ENCODE data around the gene RB1. TPM values are rescaled to one million over a fixed set of nuclear protein-coding genes. Genes with fewer than 3 reads are reported as not detected.

The RB1 gene
- total RNA-seq, 1 donor from 2014 or later, result 36.2 TPM

- Mint-ChIP-seq H3K9me3 (ENCODE audit: unreplicated experiment) (no peaks in the 10 kb centered on the region), H3K4me3 (ENCODE audit: unreplicated experiment) (no peak overlapping the region), H3K4me1 (ENCODE audit: unreplicated experiment) (peaks cover 3% of the 10 kb centered on the region), H3K36me3 (ENCODE audit: low read depth, unreplicated experiment) (peaks cover 4% of the 10 kb centered on the region), H3K27me3 (ENCODE audit: unreplicated experiment) (peaks cover 3% of the 10 kb centered on the region), H3K27ac (ENCODE audit: unreplicated experiment) (no peak overlapping the region)
- no peak for DNase-seq (ENCODE audit: low spot score)
- TF ChIP-seq CTCF (IDR thresholded peaks at IDR 0.05; ENCODE audit: unreplicated experiment), result no peak
These were observed 172.7 kb downstream of the RB1 start for GRCh38 chr13:48476215-48476614.

- H3K4me1 Mint-ChIP-seq (ENCODE audit: unreplicated experiment), result peaks cover 3% of the 10 kb centered on the region
- TF ChIP-seq CTCF (IDR thresholded peaks at IDR 0.05; ENCODE audit: unreplicated experiment), result no peak
- H3K9me3 Mint-ChIP-seq (ENCODE audit: unreplicated experiment), result no peaks in the 10 kb centered on the region
- peaks cover 2% of the 10 kb centered on the region for H3K27me3 Mint-ChIP-seq (ENCODE audit: unreplicated experiment)
- H3K4me3 Mint-ChIP-seq (ENCODE audit: unreplicated experiment), result no peak overlapping the region
- no peak overlapping the region for H3K27ac Mint-ChIP-seq (ENCODE audit: unreplicated experiment)
- H3K36me3 Mint-ChIP-seq (ENCODE audit: low read depth, unreplicated experiment), result peaks cover 4% of the 10 kb centered on the region
- DNase-seq (ENCODE audit: low spot score), result no peak
These were observed 173.1 kb downstream of the RB1 start for GRCh38 chr13:48476686-48477085.

- H3K9me3 Mint-ChIP-seq (ENCODE audit: unreplicated experiment), result no peaks in the 10 kb centered on the region
- no peak overlapping the region for H3K27ac Mint-ChIP-seq (ENCODE audit: unreplicated experiment)
- peaks cover 4% of the 10 kb centered on the region for H3K36me3 Mint-ChIP-seq (ENCODE audit: low read depth, unreplicated experiment)
- peaks cover 3% of the 10 kb centered on the region for H3K4me1 Mint-ChIP-seq (ENCODE audit: unreplicated experiment)
- TF ChIP-seq CTCF (IDR thresholded peaks at IDR 0.05; ENCODE audit: unreplicated experiment), result no peak
- no peak for DNase-seq (ENCODE audit: low spot score)
- H3K27me3 Mint-ChIP-seq (ENCODE audit: unreplicated experiment), result peaks cover 1% of the 10 kb centered on the region
- no peak overlapping the region for H3K4me3 Mint-ChIP-seq (ENCODE audit: unreplicated experiment)
These were observed 173.8 kb downstream of the RB1 start for GRCh38 chr13:48477191-48477855.

- peaks cover 8% of the 10 kb centered on the region for H3K36me3 Mint-ChIP-seq (ENCODE audit: low read depth, unreplicated experiment)
- no peak overlapping the region for H3K4me3 Mint-ChIP-seq (ENCODE audit: unreplicated experiment)
- no peak for TF ChIP-seq CTCF (IDR thresholded peaks at IDR 0.05; ENCODE audit: unreplicated experiment)
- H3K27ac Mint-ChIP-seq (ENCODE audit: unreplicated experiment), result no peak overlapping the region
- H3K27me3 Mint-ChIP-seq (ENCODE audit: unreplicated experiment), result peaks cover 1% of the 10 kb centered on the region
- no peaks in the 10 kb centered on the region for H3K9me3 Mint-ChIP-seq (ENCODE audit: unreplicated experiment)
- no peak for DNase-seq (ENCODE audit: low spot score)
- peaks cover 3% of the 10 kb centered on the region for H3K4me1 Mint-ChIP-seq (ENCODE audit: unreplicated experiment)
These were observed 174.8 kb downstream of the RB1 start for GRCh38 chr13:48478391-48478790.

GRCh38 chr13:48483575-48483974 is 180.0 kb downstream of the RB1 start:
- Mint-ChIP-seq H3K27me3 (ENCODE audit: unreplicated experiment) (peaks cover 4% of the 10 kb centered on the region), H3K36me3 (ENCODE audit: low read depth, unreplicated experiment) (peaks cover 38% of the 10 kb centered on the region), H3K4me1 (ENCODE audit: unreplicated experiment) (peaks cover 2% of the 10 kb centered on the region), H3K4me3 (ENCODE audit: unreplicated experiment) (no peak overlapping the region), H3K27ac (ENCODE audit: unreplicated experiment) (no peak overlapping the region), H3K9me3 (ENCODE audit: unreplicated experiment) (no peaks in the 10 kb centered on the region)
- no peak for DNase-seq (ENCODE audit: low spot score)
- no peak for TF ChIP-seq CTCF (IDR thresholded peaks at IDR 0.05; ENCODE audit: unreplicated experiment)

Measured in endothelial cell (in vitro differentiated cells).